ENCODE results near the gene RNF111. TPM values are rescaled to one million over a fixed set of nuclear protein-coding genes. Genes with fewer than 3 reads are reported as not detected.

The RNF111 gene
- total and polyA plus RNA-seq, 8 donors, result 4.3 to 37.1 (median 11.4) TPM

DNA sequence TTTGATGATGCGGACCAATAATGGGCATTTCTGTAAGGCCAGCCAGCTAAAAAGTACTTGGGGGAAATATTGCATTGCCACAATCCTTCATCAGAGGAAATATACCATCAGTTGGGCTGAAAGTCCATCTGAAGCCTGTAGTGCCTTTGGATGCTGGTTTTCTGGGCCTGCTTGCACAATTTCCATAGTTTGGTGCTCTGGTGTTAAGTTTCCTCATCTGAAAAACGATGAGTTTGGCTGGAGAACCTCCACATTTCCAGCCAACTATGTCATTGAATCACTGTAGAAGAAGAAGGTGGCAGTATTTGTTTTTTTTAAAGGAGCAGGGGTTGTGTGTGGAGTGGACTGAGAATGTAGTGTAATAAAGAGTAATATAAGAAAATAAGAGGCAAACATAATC, 127.6 kb downstream of the RNF111 start:
- intact Hi-C loops (cut with DNase I; ENCODE audit: low total_unique reads), result no loop called here
- no peak for DNase-seq
- Histone ChIP-seq H3K27ac (no peak overlapping the region), H3K27me3 (no peaks in the 10 kb centered on the region), H3K4me3 (no peak overlapping the region), H3K36me3 (peaks cover 0 to 25% (median 0%) of the 10 kb centered on the region in 4 donors), H3K4me1 (no peaks in the 10 kb centered on the region), H3K9me3 (no peaks in the 10 kb centered on the region)
- WGBS, 5 donors, result 68 to 77% (median 75%) methylated on average over 2 of the region's 2 CpGs
- TF ChIP-seq POLR2AphosphoS5 (IDR thresholded peaks at IDR 0.05) (no peak), EP300 (IDR thresholded peaks at IDR 0.05) (no peak), POLR2A (IDR thresholded peaks at IDR 0.05) (no peak)
- TF ChIP-seq, protein P1, sequence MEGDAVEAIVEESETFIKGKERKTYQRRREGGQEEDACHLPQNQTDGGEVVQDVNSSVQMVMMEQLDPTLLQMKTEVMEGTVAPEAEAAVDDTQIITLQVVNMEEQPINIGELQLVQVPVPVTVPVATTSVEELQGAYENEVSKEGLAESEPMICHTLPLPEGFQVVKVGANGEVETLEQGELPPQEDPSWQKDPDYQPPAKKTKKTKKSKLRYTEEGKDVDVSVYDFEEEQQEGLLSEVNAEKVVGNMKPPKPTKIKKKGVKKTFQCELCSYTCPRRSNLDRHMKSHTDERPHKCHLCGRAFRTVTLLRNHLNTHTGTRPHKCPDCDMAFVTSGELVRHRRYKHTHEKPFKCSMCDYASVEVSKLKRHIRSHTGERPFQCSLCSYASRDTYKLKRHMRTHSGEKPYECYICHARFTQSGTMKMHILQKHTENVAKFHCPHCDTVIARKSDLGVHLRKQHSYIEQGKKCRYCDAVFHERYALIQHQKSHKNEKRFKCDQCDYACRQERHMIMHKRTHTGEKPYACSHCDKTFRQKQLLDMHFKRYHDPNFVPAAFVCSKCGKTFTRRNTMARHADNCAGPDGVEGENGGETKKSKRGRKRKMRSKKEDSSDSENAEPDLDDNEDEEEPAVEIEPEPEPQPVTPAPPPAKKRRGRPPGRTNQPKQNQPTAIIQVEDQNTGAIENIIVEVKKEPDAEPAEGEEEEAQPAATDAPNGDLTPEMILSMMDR (IDR thresholded peaks at IDR 0.05), result no peak

DNA sequence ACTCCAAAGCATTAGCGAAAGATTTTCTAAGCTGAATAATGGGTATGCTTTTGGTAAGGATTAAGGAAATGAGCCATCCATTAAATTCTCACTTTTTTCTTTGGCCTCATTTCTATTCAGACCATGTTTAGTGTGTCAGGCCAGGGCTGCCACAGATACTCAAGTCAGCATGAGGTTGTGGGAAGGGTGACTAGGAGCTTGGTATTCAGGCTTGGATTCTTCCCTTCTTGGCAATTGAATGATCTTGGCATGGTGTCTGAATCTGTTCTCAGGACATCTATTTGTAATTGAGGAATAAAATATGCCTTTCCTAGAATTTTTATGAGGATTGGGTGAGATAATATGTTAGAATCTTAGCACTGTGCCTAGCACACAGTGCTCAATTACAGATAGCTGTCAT, 128.7 kb downstream of the RNF111 start:
- no peak for DNase-seq
- Histone ChIP-seq H3K9me3 (no peaks in the 10 kb centered on the region), H3K27ac (no peak overlapping the region), H3K4me3 (no peak overlapping the region), H3K27me3 (no peaks in the 10 kb centered on the region), H3K36me3 (peaks cover 0 to 25% (median 0%) of the 10 kb centered on the region in 4 donors), H3K4me1 (no peaks in the 10 kb centered on the region)
- intact Hi-C loops (cut with DNase I; ENCODE audit: low total_unique reads), result no loop called here
- WGBS, 5 donors, result 91 to 100% (median 100%) methylated on average over 1 of the region's 1 CpG
- TF ChIP-seq EP300 (IDR thresholded peaks at IDR 0.05) (no peak), POLR2A (IDR thresholded peaks at IDR 0.05) (no peak), POLR2AphosphoS5 (IDR thresholded peaks at IDR 0.05) (no peak)
- TF ChIP-seq, protein P1 (IDR thresholded peaks at IDR 0.05), result no peak

GRCh38 chr15:59116771-59117170, 129.3 kb downstream of the RNF111 start:
- Histone ChIP-seq H3K4me3 (no peak overlapping the region), H3K27ac (no peak overlapping the region), H3K9me3 (no peaks in the 10 kb centered on the region), H3K4me1 (no peaks in the 10 kb centered on the region), H3K36me3 (peaks cover 0 to 25% (median 0%) of the 10 kb centered on the region in 4 donors), H3K27me3 (no peaks in the 10 kb centered on the region)
- 96 to 98% (median 96%) methylated on average over 6 of the region's 6 CpGs for WGBS, 5 donors
- TF ChIP-seq, protein P1 (IDR thresholded peaks at IDR 0.05), result no peak
- TF ChIP-seq EP300 (IDR thresholded peaks at IDR 0.05) (no peak), POLR2A (IDR thresholded peaks at IDR 0.05) (no peak), POLR2AphosphoS5 (IDR thresholded peaks at IDR 0.05) (no peak)
- DNase-seq, result no peak
- intact Hi-C loops (cut with DNase I; ENCODE audit: low total_unique reads), result no loop called here

DNA sequence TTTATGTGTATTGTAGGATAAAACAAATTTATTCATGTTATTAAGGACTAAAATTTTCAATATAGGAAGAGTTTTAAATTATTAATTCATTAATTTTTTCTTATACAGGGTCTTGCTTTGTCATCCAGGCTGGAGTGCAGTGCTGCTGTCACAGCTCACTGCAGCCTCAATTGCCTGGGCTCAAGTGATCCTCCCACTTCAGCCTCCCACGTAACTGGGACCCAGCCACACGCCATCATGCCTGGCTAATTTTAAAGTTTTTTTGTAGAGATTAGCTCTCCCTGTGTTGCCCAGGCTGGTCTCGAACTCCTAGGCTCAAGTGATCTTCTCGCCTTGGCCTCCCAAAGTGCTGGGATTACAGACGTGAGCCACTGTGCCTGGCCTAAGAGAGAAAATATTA, 132.2 kb downstream of the RNF111 start:
- Histone ChIP-seq H3K4me1 (no peaks in the 10 kb centered on the region), H3K36me3 (peaks cover 0 to 21% (median 0%) of the 10 kb centered on the region in 4 donors), H3K27ac (no peak overlapping the region), H3K9me3 (no peaks in the 10 kb centered on the region), H3K4me3 (no peak overlapping the region), H3K27me3 (no peaks in the 10 kb centered on the region)
- no peak for DNase-seq
- 91 to 96% (median 94%) methylated on average over 5 of the region's 5 CpGs for WGBS, 5 donors
- intact Hi-C loops (cut with DNase I; ENCODE audit: low total_unique reads), result no loop called here
- TF ChIP-seq POLR2AphosphoS5 (IDR thresholded peaks at IDR 0.05), result no peak
- TF ChIP-seq POLR2A (IDR thresholded peaks at IDR 0.05), result no peak
- TF ChIP-seq EP300 (IDR thresholded peaks at IDR 0.05), result no peak
- TF ChIP-seq, protein P1 (IDR thresholded peaks at IDR 0.05), result no peak
